HG03097 (cell line): ENCODE measurements around the gene TRAF3IP1.

Experiments used
- ATAC-seq: cut with Tn5 transposase; IDR thresholded peaks from one replicate; pipeline ENCODE4 v1.9.1; 2021; ENCODE audit not compliant: unreplicated experiment, low FRiP score

Gene TRAF3IP1

DNA sequence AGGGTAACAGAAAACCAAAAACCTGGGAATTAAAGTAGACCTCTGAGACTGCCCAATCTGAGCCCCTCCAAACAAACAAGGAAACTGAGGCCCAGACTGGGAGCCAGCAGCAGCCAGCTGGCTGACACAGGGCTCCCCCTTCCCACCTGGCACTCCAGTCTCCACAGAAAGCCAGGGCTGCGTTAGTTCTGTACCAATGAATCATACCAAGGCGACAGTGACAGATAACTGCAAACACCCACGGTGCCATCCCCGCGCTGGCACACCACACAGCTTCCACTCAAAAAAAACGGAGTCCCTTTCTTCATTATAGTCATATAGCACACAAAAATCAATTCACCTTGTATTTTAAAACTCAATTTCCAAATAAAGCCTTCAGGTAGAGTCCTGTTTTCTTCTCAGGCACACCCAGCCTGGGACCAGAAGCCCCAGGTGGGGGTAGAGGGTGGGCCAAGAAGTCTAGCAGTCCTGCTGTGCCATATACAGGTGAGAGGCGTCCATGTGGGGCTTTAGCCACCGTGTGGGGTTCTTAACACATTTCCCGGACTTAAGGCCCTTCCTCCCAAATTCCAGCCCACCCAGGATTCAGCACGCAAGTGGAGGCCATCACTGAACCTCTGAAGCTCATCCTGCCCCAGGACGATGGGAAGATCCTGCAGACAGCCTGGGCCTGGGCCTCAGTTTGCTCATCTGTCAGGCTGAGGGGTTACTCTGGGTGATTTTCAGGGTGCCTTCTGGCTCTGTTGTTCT is 33.2 kb upstream of the TRAF3IP1 start:
- no peak for ATAC-seq

DNA sequence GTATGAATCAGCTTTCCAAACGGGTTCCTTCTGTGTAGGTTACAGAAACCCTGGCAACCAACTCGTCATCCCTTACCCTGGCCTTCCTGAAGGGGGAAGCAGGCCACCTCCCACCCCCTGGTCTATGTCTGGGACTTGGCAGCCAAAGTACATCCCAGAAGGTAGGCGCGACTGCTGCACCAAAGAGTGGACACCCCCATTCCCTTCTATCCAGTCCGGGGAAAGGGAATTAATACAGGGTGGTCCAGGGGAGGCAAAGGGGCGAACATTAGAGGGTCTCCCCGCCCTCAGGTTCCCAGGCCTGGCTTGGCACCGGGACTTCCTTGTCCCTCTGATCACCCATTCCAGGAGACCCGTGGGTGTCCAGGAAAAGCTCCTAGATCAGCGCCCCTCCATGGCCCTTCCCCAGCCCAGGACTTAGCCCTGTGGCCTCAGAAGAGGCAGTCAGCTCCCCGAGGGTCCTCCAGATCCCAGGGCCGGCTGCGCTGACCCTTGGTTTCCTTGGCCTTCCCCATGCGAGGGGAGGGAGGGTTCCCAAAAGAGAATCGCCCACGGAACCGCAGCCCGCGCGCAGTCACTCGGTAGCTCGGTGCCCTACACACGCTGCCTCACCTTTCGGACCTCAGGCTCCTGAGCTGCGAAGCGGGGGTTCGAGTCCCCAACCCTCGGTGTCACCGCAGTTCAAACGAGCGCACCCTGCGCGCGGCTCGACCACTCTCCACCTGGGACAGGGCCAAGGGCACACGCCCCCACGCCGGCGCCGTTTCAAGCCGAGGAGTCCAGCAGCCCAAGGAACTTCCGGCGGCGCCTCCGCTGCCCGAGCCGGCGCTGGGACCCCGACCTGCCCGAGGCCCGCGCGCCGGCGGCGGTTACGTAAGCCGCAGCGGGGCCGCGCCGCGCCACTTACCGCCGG is 32.3 kb upstream of the TRAF3IP1 start, which contains the start of gene PER2:
PER2 (minus strand) TSS at position 874 of the 913 bp plus-strand sequence. CDS start 10,674 bp downstream, outside the sequence.
- peak; percentile 24 for ATAC-seq

DNA sequence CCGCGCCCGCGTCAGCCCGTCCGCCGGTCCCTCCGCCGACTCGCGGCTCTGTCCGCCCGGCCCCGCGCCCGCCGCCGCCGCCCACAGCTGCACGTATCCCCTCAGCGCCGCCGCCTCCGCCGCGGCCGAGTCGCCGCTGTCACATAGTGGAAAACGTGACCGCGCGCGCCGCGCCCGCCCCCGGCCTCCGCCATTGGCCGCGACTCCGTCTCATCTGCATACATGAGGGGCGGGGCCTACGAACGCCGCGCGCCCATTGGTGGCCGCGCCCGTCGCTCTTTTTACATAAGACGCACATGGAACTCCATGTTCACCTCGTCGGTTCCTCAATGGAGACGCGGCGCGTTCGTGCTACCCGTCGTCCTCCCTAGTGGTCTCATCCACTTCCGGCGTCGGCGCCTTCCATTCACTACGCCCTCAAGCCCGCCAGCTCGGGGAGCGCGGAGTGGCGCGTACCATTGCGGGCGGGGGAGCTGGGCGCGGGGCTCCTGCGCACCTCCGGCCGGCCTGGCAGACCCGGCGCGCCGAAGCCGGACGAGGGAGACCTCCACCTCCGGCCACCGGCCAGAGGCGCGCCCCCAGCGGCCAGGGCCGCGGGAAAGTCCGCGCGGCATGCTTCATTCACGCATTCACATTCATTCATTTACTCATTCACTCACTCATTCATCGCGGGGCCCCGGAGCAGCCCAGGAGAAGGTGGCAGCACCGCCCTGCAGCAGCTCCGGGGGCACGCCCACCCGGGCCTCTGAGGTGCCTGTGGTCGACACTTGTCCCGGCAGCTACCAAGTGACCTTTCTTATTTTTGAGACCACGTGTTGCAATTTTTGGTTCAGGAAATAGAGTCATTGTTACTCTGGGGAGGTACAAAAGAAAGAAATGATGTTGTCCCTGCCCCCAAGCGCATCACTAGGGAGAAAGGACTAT is 31.4 kb upstream of the TRAF3IP1 start:
- peak; percentile 84 for ATAC-seq

DNA sequence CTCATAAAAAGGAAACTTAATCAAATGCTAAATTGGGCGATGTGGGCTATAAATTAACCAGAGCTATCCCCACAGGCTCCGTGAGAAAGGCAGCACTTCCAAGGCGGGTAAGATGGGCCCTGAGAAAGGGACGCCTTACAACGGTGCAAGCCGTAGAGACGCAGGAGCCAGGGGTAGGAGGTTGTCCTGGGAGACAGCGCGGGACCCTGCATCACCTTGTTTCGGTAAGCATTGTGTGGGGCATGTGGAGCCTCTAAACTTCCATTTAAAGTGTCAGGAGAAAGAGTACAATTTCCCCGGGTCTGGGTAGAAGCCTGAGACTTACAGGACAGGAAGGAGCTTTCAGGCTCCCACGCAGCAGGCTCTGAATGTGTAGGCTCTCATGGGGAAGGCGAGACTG is 30.7 kb upstream of the TRAF3IP1 start:
- ATAC-seq, result no peak

DNA sequence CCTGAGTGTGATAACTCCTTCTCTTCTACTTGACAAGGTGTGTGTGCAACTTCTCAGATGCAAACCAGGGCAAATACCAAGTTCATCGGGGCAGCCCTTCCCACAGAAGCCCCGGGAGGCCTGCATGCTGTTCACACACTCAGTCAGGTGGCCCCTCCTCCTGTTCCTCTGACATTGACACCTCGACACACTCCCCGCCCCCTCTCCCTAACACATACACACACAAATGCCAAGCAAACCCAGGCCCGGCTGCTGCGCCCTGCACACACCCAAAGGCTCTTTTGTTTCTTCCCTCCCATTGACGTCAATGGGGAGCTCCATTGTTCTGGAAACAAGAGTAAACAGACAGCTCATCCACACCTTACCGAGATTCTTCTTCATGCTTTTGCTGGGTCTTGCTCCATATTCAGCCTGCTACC is 30.2 kb upstream of the TRAF3IP1 start:
- ATAC-seq, result no peak

DNA sequence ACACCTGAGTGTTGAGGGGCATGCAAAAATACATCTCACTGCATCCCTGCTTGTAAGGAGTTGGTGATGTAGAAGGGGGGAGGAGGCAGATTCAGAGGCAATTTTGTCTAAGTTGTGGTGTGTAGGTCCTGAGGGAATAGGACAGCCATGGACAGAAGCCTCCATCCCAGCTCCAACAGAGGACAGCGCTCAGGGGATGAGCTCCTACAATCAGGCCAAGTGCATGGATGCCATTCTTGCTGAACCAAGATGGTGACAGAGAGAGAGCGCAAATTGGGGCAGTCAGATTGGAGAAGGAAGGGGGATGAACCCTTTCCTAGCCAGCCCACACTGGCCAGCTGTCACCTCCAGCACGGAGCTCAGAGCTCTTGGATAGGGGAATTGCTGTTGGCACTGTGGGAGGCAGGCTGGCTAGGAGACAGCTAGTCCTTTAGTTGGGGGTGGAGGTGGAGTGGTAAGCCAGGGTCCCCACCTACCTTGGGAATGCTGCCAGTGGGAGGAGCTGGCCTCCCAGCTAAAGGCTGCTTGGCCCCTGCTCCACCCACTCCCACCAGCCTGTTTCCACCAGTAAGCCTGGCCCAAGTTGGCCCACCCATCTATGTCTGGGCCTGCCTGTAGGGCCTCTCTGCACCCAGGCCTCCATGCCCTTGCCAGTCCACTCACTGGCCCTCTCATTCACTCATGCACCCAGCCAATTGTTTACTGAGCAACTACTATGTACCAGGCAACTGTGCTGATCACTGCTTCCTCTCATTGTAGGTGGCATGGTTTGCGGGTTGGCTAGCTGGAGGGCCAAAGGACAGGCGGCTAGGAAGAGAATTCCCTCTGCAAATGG is 29.4 kb upstream of the TRAF3IP1 start:
- no peak for ATAC-seq

DNA sequence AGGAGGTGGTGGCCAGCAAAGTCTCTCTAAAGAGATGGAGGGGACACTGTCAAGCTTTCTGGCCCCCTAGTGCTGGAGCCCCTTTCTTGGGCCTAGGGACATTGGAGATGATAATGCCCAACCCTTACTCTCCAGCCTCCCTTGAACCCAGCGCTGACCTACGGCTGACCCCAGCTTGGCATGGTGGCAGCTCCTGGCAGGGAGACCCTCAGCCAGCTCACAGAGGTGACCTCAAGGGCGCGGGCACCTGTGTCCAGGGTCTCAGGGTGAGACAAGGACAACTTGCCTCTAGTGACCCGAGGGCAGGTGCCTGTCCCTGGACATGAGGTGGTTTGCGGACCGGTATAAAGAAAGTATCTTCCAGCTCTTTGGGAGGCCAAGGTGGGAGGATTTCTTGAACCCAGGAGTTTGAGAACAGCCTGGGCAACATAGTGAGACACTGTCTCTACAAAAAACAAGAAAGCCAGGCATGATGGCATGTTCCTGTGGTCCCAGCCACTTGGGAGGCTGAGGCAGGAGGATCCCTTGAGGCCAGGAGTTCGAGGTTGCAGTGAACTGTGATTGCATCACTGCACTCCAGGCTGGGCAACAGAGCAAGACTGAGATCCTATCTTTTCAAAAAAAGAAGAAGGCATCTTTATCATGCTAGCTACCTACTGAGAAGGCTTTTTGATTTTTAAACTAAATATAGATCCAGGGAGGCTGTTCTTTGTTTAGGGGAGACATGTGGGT is 28.6 kb upstream of the TRAF3IP1 start:
- no peak for ATAC-seq

DNA sequence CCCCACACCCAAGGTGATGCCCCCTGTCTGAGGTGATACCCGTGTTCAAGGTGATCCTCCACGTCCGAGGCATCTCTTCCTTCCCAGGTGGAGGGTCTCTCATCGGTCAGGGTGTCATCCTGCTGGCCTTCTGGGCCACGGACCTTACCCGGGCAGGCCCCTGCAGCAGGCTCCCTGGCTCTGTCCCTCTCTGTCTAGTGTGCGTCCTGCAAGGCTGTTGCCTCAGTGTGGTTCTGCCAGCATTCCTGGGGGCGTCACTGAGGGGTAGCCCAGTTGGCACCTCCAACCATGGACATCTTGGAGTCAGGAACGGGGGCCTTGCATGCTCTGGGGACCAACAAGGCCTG is 26.3 kb upstream of the TRAF3IP1 start:
- no peak for ATAC-seq

DNA sequence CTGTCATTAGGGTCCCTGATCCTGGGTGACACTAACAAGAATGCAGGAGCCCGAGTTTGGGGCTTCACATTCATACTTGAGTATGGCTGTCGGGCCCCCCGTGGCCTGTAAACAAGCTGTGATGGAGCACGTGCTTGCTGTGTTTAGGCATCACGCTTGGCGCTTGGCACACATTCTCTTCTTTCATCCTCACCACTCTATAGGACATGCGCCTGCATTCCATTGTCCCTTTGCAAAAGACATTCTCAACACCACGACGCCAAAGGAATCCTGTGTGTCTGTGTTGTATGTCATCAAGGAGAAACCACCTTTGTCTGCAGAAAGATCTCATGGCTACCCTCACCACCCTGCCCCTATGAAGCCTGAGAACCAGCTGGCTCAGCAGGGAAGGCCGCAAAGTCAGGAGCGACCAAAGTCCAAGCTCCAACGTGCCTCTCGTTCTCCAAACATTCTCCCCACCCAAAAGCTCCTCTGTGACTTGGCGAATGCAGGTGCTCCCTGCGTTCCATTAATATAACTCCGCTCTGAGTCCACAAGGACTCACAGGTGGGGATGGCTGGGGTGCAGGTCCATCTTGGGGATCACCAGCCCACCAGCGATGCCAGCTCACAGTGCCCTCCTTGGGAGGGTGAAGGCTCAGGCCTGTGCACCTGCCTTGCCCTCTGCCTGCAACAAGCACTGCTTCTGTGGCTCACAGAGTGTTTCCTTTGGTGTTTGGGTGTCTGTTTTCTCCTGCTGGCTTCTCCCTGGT is 25.8 kb upstream of the TRAF3IP1 start:
- ATAC-seq, result no peak

DNA sequence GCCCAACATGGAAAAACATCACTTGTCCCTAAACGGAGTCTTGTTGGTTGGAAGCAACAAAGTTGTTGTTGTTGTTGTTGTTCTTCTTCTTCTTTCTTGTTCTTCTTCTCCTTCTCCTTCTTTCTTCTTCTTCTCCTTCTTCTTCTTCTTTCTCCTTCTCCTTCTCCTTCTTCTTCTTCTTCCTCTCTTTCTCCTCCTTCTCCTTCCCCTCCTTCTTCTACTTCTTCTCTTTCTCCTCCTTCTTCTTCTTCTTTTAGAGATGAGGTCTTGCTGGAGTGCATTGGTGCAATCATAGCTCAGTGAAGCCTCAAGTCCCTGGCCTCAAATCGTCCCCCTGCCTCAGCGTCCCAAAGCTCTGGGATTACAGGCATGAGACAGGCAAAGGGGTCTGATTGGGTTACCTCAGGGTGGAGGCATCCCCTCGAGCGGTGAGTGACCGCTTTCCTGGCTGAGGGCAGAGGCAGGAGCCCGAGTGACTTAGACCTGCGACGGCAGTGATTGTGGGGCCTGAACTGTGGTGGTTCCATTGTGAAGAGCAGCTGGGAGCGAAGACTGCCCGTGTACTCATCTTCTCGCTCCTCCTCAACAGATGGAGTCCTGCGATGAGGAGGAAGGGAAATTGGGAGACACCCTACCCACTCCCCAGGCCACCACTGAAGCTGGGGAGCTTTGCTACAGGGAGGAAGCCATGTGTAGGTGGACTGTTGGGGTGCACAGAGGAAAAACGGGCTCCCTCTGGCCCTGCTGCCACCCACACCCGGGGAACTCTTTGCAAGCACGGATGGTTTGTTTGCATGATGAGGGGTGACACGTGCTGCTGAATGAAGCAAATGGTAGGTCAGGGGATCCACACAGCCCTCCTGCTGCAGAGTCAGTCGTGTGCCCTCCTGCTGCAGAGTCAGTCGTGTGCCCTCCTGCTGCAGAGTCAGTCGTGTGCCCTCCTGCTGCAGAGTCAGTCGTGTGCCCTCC is 24.9 kb upstream of the TRAF3IP1 start:
- no peak for ATAC-seq

DNA sequence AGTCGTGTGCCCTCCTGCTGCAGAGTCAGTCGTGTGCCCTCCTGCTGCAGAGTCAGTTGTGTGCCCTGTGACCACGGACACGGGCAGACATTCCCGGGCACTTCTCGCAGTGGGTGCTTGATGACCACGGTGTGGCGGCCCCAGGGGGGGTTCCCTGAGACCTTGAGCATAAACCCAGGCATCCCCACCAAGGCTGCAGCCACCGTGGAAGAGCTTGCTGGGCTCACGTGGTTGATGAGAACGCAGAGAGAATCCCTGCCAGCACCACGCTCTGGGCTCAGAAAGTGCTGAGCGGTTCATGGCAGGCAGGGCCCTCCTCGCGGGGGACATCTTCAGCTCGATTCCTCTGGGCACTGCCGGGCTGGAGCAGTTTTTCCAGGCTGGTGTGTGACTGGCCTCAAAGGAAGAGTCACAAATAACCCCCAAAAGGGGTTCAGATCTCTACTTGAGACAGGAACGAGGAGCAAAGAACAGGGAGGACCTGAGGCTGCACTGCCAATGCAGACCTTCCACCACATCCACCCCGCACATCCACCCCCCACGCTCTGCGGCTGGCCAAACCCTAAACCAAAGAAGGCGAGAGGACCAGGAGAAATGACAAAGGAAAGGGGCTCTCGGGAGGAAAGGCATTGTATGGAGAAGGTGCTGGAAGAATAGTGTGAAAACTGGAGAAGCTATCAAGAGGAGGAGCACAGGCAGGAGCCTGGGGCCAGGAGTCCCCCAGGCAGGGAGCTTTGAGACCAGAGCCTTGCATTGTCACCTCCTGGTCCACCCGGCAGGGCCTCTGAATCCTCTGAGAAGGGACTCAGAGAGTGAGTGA is 23.5 kb upstream of the TRAF3IP1 start:
- ATAC-seq, result no peak

DNA sequence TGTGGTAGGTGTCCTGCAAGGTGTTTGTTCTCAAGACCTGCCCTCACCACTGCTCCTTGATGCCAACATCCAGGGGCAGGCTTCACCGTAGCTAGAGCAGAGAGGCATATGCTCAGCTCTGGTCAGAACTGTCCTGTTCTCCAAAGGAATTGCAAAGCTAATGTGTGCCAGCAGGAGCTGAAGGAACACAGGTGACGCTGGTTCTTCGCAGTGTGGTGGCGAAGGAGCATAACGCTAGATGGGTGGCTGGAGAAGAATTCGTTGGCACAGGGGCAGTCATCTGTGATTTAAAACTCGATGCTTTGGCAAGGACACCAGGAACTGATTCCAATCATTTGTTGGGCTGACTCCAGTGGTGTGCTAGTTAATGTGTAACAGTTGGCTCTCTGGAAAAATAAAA is 20.5 kb upstream of the TRAF3IP1 start:
- ATAC-seq, result no peak

DNA sequence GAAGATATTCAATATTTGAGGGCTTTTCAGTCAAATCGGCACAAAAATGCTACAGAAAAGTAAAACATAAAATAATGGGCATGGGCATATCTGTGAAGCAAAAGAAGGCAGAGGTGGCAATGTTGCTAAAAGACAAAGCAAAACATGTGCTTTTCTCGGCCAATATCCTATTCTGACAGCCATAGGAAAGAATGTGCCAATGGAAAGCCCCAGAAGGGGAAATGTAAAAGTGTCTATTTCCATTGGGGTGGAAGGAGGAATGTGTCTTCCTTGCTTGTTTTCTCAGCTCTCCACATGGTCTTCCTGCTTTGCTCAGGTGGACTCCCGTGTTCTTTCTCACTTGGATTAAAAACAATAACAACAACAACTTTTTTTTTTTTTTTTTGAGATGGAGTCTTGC is 18.2 kb upstream of the TRAF3IP1 start:
- no peak for ATAC-seq

DNA sequence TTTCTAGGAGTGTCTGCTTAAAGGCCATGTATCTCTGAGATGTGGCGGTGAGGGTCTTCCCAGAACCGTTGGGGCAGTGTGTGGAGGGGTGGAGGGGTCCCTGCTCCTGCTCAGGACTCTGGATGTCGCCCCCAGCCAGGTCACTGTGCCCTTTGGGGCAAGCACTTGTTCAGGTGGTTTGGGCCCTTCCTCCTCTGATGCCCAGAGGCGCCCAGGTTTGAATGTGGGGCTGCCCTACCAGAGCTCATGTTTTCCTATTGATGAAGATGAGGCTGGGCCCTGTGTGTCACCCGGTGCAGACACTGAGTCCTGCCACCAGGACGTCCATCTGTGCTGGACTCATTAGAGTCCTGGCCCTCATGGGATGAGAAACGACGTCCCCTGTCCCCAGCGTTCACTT is 17.6 kb upstream of the TRAF3IP1 start:
- ATAC-seq, result no peak

DNA sequence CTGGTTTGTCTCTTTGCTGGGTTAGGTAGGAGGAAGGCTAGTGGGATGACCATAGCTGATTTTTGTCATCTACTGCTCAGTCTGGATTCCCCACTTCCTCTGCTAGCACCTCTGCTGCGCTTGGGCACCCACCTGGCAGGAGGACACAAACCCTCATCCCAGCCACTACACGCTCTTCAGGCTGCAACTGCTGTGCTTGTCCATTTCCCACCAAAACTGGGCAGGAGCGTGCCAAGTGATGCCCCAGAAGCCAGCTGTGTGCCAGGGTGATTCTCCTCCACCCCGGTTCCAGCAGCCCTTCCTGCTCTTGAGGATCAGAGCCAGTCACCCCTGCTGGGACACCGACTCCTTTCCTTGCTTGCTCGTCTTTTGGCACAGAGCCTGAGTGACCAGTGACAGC is 16.2 kb upstream of the TRAF3IP1 start:
- ATAC-seq, result no peak

DNA sequence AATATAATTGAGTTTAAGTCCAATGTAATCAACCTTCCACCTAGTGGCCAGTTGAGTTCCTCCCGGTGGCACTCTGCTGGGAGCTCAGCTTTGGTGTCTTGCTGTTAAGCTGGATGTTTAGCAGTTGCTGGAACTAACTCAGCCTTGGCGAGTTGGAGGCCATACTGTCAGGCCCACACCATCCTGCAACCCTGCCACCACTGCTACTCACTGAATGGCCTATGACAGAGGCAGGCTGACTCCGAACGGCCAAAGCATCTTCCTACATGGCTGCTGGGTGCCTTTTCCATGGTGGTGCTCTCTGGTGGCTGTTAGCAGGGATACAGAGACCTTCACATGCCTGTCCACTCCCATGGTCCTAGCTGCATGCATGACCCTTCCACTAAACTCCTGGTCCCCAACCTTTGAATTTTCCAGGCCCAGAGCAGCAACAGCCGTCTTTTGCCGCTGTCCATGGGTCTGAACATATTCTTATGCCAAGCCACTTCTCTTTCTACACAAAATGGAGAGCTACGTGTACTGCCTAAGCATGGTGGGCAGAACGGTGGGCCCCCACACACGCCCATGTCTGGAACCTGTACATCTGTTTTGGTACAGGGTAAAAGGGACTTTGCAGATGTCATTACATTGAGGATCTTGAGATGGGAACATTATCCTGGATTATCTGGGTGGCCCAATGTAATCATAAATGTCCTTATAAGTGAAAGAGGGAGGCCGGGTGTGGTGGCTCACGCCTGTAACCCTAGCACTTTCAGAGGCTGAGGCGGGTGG is 15.0 kb upstream of the TRAF3IP1 start:
- ATAC-seq, result no peak
